GM12892 (cell line): ENCODE results near the gene CRIP2.

Experiments used
- POLR2A ChIP-seq: IDR thresholded peaks from 2 replicates; pipeline ENCODE4 v1.6.1; 2011; ENCODE audit warnings: low read depth, low read length, control low read depth
- POLR2AphosphoS5 ChIP-seq: IDR thresholded peaks from 2 replicates; pipeline ENCODE4 v1.6.1; 2011; ENCODE audit warnings: low read depth, low read length, control low read depth
- TAF1 ChIP-seq: IDR thresholded peaks from 2 replicates; pipeline ENCODE4 v1.6.1; 2011; ENCODE audit warnings: low read depth, mild to moderate bottlenecking, control low read depth, low read length, borderline replicate concordance

GRCh38 chr14:105440554-105440900 lies 34.1 kb upstream of the CRIP2 start:
- TF ChIP-seq POLR2AphosphoS5 (no peak), POLR2A (no peak), TAF1 (no peak)
